OCI-LY1 (cell line): ENCODE data around the gene PRELP.

Experiments
- H2AFZ ChIP-seq: fragments of 200-600 bp; sonication (generic), shearing (Covaris generic); 2 replicates; pipeline ENCODE4 v1.6.0; 2014; ENCODE audit warnings: antibody characterized with exemption, mild to moderate bottlenecking, low read length
- H3F3A ChIP-seq: fragments of 200-600 bp; sonication (generic), shearing (Covaris generic); 2 replicates; pipeline ENCODE4 v1.6.0; 2014; ENCODE audit warnings: mild to moderate bottlenecking, antibody characterized with exemption, low read length, moderate library complexity; ENCODE audit not compliant: insufficient read depth
- H3K27ac ChIP-seq: fragments of 200-600 bp; sonication (generic); 2 replicates; pipeline ENCODE4 v1.5.1; 2014; ENCODE audit warnings: low read length, mixed run types, mild to moderate bottlenecking, low read depth; ENCODE audit not compliant: poor library complexity, severe bottlenecking
- H3K27me3 ChIP-seq: fragments of 200-600 bp; sonication (generic); 2 replicates; pipeline ENCODE4 v1.6.0; 2014; ENCODE audit warnings: antibody characterized with exemption, mild to moderate bottlenecking, low read length, moderate library complexity; ENCODE audit not compliant: insufficient read depth
- H3K36me3 ChIP-seq: fragments of 200-600 bp; sonication (generic); 2 replicates; pipeline ENCODE4 v1.6.1; 2014; ENCODE audit warnings: mild to moderate bottlenecking, antibody characterized with exemption, low read length, moderate library complexity, mixed read lengths; ENCODE audit not compliant: insufficient read depth
- H3K4me1 ChIP-seq: fragments of 200-600 bp; sonication (generic); 2 replicates; pipeline ENCODE4 v1.5.1; 2014; ENCODE audit warnings: mild to moderate bottlenecking, low read length, moderate library complexity; ENCODE audit not compliant: insufficient read depth, severe bottlenecking
- H3K4me2 ChIP-seq: fragments of 200-600 bp; sonication (generic), shearing (Covaris generic); 2 replicates; pipeline ENCODE4 v1.6.1; 2014; ENCODE audit warnings: low read length
- H3K4me3 ChIP-seq: fragments of 200-600 bp; sonication (generic); 2 replicates; pipeline ENCODE4 v1.5.1; 2014; ENCODE audit warnings: low read length, low read depth, mild to moderate bottlenecking, mixed read lengths; ENCODE audit not compliant: poor library complexity, severe bottlenecking
- H3K79me2 ChIP-seq: fragments of 200-600 bp; shearing (Covaris generic); 2 replicates; pipeline ENCODE4 v1.6.1; 2016; ENCODE audit warnings: mixed run types, low read length, mixed read lengths; ENCODE audit not compliant: insufficient read depth
- H3K9ac ChIP-seq: fragments of 200-600 bp; sonication (generic), shearing (Covaris generic); 2 replicates; pipeline ENCODE4 v1.6.1; 2014; ENCODE audit warnings: mild to moderate bottlenecking, low read length, mixed read lengths
- H3K9me2 ChIP-seq: fragments of 200-600 bp; sonication (generic), shearing (Covaris generic); 2 replicates; pipeline ENCODE4 v1.6.1; 2014; ENCODE audit warnings: low read depth, mild to moderate bottlenecking, low read length, mixed read lengths
- H3K9me3 ChIP-seq: fragments of 200-600 bp; shearing (Covaris generic); 2 replicates; pipeline ENCODE4 v1.6.1; 2014; ENCODE audit warnings: low read length, mixed read lengths
- H4K20me1 ChIP-seq: fragments of 200-600 bp; sonication (generic), shearing (Covaris generic); 2 replicates; pipeline ENCODE4 v1.6.0; 2016; ENCODE audit warnings: mild to moderate bottlenecking, low read length; ENCODE audit not compliant: insufficient read depth
- EZH2 ChIP-seq: fragments of 200-600 bp; sonication (generic), shearing (Covaris generic); IDR thresholded peaks from 2 replicates; pipeline ENCODE4 v1.8.0; 2017; ENCODE audit warnings: borderline replicate concordance, mixed run types, mild to moderate bottlenecking, antibody characterized with exemption, low read length, moderate library complexity, mixed read lengths
- TF ChIP-seq, protein P1 (sequence below): fragments of 200-600 bp; sonication (generic), shearing (Covaris generic); IDR thresholded peaks from 2 replicates; pipeline ENCODE4 v1.5.1; 2017; ENCODE audit warnings: mild to moderate bottlenecking, antibody characterized with exemption, low read length, moderate library complexity, mixed read lengths

PRELP gene

DNA sequence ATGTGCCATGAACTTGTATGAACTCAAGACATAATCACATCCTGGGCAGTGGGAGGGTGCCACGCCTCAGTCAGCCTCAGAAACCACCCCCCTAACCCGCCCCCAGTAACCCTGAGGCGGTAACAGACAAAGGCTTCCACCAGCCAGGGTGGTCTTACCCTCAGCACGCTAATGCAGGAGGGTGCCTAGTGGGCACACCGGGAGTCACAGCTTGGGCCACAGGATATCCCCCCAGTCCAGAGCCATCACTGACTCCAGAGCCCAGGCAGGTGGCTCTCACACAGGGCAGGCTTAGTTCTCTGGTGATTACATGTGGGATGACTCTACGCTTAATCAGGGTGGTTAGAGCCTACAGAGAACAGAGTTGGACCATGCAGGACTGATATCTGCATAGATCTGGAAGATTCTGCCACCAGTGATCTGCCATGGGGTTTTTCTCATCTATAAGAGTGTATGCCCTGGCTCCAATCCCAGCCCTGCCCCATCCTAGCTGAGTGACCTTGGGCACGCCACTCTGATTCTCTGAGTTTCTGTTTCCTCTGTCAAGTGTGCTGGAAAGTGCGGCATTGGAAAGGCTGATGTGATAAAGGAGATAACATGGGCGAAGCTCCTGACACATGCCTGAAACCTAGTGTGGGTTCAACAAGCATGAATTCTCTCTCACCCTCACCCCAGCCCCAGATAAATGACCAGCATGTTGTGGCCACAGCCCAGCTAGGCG lies 45.6 kb downstream of the PRELP start:
- no peak overlapping the region for H3K9ac ChIP-seq
- no peak for TF ChIP-seq EZH2
- no peaks in the 10 kb centered on the region for H3K79me2 ChIP-seq
- H3K27me3 ChIP-seq, result no peaks in the 10 kb centered on the region; the same call in 1 of the 2 replicates
- H4K20me1 ChIP-seq, result no peaks in the 10 kb centered on the region
- H3K27ac ChIP-seq, result no peak overlapping the region
- H3K4me3 ChIP-seq, result no peak overlapping the region
- H2AFZ ChIP-seq, result no peak overlapping the region
- no peaks in the 10 kb centered on the region for H3K9me2 ChIP-seq
- H3K4me2 ChIP-seq, result no peak overlapping the region
- no peaks in the 10 kb centered on the region for H3K9me3 ChIP-seq
- no peaks in the 10 kb centered on the region for H3K4me1 ChIP-seq
- no peaks in the 10 kb centered on the region for H3K36me3 ChIP-seq
- no peaks in the 10 kb centered on the region for H3F3A ChIP-seq

DNA sequence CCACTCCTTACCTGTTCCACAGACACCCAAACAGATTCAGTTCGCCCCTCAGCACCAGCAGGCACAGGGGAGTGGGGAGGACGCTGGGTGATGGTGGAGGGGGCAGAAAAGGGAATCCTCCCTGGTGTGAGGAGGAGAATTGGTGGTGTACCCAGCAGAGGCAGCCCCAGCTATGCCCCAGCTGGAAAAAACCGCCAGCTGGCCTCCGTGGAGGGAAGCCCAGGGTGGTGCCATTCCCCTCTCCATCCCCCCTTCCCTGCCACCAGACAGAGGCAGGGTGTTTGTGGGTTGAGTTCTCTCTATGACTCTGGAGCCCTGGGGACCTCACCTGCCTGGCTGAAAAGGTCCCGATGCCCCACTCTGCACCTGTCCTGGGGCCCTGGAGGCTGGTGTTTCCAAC lies 46.2 kb downstream of the PRELP start:
- TF ChIP-seq EZH2, result no peak
- TF ChIP-seq, protein P1, sequence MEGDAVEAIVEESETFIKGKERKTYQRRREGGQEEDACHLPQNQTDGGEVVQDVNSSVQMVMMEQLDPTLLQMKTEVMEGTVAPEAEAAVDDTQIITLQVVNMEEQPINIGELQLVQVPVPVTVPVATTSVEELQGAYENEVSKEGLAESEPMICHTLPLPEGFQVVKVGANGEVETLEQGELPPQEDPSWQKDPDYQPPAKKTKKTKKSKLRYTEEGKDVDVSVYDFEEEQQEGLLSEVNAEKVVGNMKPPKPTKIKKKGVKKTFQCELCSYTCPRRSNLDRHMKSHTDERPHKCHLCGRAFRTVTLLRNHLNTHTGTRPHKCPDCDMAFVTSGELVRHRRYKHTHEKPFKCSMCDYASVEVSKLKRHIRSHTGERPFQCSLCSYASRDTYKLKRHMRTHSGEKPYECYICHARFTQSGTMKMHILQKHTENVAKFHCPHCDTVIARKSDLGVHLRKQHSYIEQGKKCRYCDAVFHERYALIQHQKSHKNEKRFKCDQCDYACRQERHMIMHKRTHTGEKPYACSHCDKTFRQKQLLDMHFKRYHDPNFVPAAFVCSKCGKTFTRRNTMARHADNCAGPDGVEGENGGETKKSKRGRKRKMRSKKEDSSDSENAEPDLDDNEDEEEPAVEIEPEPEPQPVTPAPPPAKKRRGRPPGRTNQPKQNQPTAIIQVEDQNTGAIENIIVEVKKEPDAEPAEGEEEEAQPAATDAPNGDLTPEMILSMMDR, result no peak
- H4K20me1 ChIP-seq, result no peaks in the 10 kb centered on the region
- no peaks in the 10 kb centered on the region for H3K79me2 ChIP-seq
- H3K27me3 ChIP-seq, result no peaks in the 10 kb centered on the region; the same call in 1 of the 2 replicates
- no peaks in the 10 kb centered on the region for H3K4me1 ChIP-seq
- H3K36me3 ChIP-seq, result no peaks in the 10 kb centered on the region
- no peak overlapping the region for H3K4me3 ChIP-seq
- H3K9me3 ChIP-seq, result no peaks in the 10 kb centered on the region
- no peaks in the 10 kb centered on the region for H3F3A ChIP-seq
- H3K9ac ChIP-seq, result no peak overlapping the region
- no peak overlapping the region for H3K27ac ChIP-seq
- no peak overlapping the region for H2AFZ ChIP-seq
- no peaks in the 10 kb centered on the region for H3K9me2 ChIP-seq
- H3K4me2 ChIP-seq, result no peak overlapping the region

DNA sequence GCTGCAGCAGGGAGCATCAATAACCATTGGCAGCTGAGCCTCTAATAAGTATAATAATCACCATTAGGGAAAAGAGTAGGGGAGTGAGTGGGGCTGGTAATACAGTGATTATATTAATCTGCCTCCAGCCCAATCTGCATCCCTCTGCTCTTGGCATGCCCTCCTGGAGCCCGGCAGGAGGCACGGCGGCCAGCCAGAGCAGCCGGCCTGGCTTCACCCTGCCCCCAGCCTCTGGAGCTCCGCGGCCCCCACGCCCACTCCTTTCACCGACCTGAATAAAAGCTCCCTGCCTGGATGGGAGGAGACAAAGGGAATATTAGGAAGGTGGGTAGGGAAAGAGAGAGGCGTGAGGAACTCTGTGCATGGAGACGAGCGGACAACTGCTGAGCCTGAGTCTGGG lies 46.6 kb downstream of the PRELP start:
- Histone ChIP-seq H3K4me1 (no peaks in the 10 kb centered on the region), H3K9ac (no peak overlapping the region), H3K27ac (no peak overlapping the region), H3K79me2 (no peaks in the 10 kb centered on the region), H3K9me3 (no peaks in the 10 kb centered on the region), H3F3A (no peaks in the 10 kb centered on the region), H3K9me2 (no peaks in the 10 kb centered on the region), H3K4me2 (no peak overlapping the region), H2AFZ (no peak overlapping the region), H3K36me3 (no peaks in the 10 kb centered on the region), H3K4me3 (no peak overlapping the region), H4K20me1 (no peaks in the 10 kb centered on the region), H3K27me3 (no peaks in the 10 kb centered on the region; the same call in 1 of the 2 replicates)
- TF ChIP-seq EZH2, result no peak
- TF ChIP-seq, protein P1, result no peak

DNA sequence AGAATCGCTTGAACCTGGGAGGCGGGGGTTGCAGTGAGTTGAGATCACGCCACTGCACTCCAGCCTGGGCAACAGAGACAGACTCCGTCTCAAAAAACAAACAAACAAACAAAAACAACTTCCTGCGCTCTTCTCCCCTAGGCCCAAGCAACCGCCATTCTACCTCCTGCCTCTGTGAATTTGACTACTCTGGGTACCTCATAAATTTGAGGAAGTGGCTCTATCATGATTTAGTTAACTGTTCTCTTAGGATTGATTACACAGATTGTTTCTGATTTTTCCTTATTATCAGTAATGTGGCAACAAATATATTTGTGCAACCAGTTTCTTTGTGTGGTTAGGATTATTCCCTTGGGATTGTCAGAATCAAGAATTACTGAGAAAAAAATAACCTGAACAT lies 48.1 kb downstream of the PRELP start:
- H3K79me2 ChIP-seq, result no peaks in the 10 kb centered on the region
- TF ChIP-seq, protein P1, result no peak
- no peak for TF ChIP-seq EZH2
- H3K4me1 ChIP-seq, result no peaks in the 10 kb centered on the region
- no peaks in the 10 kb centered on the region for H4K20me1 ChIP-seq
- H3K9me3 ChIP-seq, result no peaks in the 10 kb centered on the region
- H3K9ac ChIP-seq, result no peak overlapping the region
- H3K27me3 ChIP-seq, result no peaks in the 10 kb centered on the region; the same call in 1 of the 2 replicates
- no peak overlapping the region for H3K4me2 ChIP-seq
- H3K36me3 ChIP-seq, result no peaks in the 10 kb centered on the region
- H3K27ac ChIP-seq, result no peak overlapping the region
- no peaks in the 10 kb centered on the region for H3K9me2 ChIP-seq
- H3F3A ChIP-seq, result no peaks in the 10 kb centered on the region
- no peak overlapping the region for H3K4me3 ChIP-seq
- H2AFZ ChIP-seq, result no peak overlapping the region
